CD14-positive monocyte (primary cell): ENCODE measurements around the gene SPARC. TPM values are rescaled to one million over a fixed set of nuclear protein-coding genes. Genes with fewer than 3 reads are reported as not detected.

Experiments
- DNase-seq, 3 donors: peaks; one replicate each; pipeline ENCODE4 v3.0.0-alpha.2; 2011 to 2022
- H2AFZ ChIP-seq: 2 replicates; pipeline ENCODE4 v1.6.0; 2012; ENCODE audit warnings: mild to moderate bottlenecking, low read depth, low read length, inconsistent platforms; ENCODE audit not compliant: insufficient read depth, poor library complexity, severe bottlenecking
- H3K27ac ChIP-seq, 2 donors: 1 replicate in 1 of 2; 2 replicates in 1 of 2; pipeline ENCODE4 v1.5.1; 2012 to 2013; ENCODE audit warnings: low read length in 2 of 2, control low read depth in 1 of 2, inconsistent platforms in 1 of 2, low read depth in 1 of 2, mild to moderate bottlenecking in 1 of 2
- H3K27me3 ChIP-seq, 2 donors: one replicate each; pipeline versions ENCODE4 v1.6.0 to v1.6.1; 2011 to 2013; ENCODE audit warnings: low read length in 2 of 2; ENCODE audit not compliant: control insufficient read depth in 2 of 2, insufficient read depth in 2 of 2
- H3K36me3 ChIP-seq, 2 donors: replicated peaks in 1 of 2; 1 replicate in 1 of 2; 2 replicates in 1 of 2; pipeline versions ENCODE4 v1.5.1 to v1.6.1; 2012 to 2013; ENCODE audit warnings: low read length in 2 of 2, control low read depth in 1 of 2, inconsistent platforms in 1 of 2, mild to moderate bottlenecking in 1 of 2; ENCODE audit not compliant: insufficient read depth in 2 of 2, control insufficient read depth in 1 of 2
- H3K4me1 ChIP-seq, 2 donors: 1 replicate in 1 of 2; 2 replicates in 1 of 2; pipeline versions ENCODE4 v1.5.1 to v1.6.1; 2012 to 2013; ENCODE audit warnings: low read length in 2 of 2, control low read depth in 1 of 2, inconsistent platforms in 1 of 2, mild to moderate bottlenecking in 1 of 2, moderate library complexity in 1 of 2; ENCODE audit not compliant: insufficient read depth in 2 of 2, control insufficient read depth in 1 of 2
- H3K4me2 ChIP-seq: replicated peaks from 2 replicates; pipeline ENCODE3; 2012; ENCODE audit warnings: low read length, moderate library complexity, mild to moderate bottlenecking; ENCODE audit not compliant: poor library complexity, severe bottlenecking; ENCODE audit errors: extremely low read depth
- H3K4me3 ChIP-seq, 3 experiments: fragments of 200-600 bp in 1 of 3; sonication (generic) in 1 of 3; replicated peaks in 1 of 3; 1 replicate in 2 of 3; 2 replicates in 1 of 3; pipeline ENCODE4 v1.5.1; 2011 to 2013; ENCODE audit warnings: low read length in 3 of 3, mild to moderate bottlenecking in 3 of 3, control low read depth in 2 of 3, low read depth in 2 of 3, inconsistent platforms in 1 of 3, moderate library complexity in 1 of 3
- H3K79me2 ChIP-seq: 2 replicates; pipeline ENCODE4 v1.6.0; 2012; ENCODE audit warnings: mild to moderate bottlenecking, control low read depth, inconsistent platforms, low read length, moderate library complexity; ENCODE audit not compliant: insufficient read depth
- H3K9ac ChIP-seq: 2 replicates; pipeline ENCODE4 v1.6.0; 2017; ENCODE audit warnings: low read length, mild to moderate bottlenecking; ENCODE audit not compliant: insufficient read depth, poor library complexity, severe bottlenecking
- H3K9me3 ChIP-seq, 2 donors: replicated peaks in 1 of 2; 1 replicate in 1 of 2; 2 replicates in 1 of 2; pipeline versions ENCODE4 v1.5.1 to v1.6.1; 2012 to 2013; ENCODE audit warnings: low read length in 2 of 2, control low read depth in 1 of 2; ENCODE audit not compliant: control insufficient read depth in 1 of 2, insufficient read depth in 1 of 2
- H4K20me1 ChIP-seq: 2 replicates; pipeline ENCODE4 v1.6.0; 2012; ENCODE audit warnings: mild to moderate bottlenecking, low read length, control low read depth, moderate library complexity; ENCODE audit not compliant: insufficient read depth
- H3K27ac Mint-ChIP-seq, 7 donors: one replicate each; pipeline ENCODE4 v1.8.0; 2020; ENCODE audit warnings: mild to moderate bottlenecking in 7 of 7, mixed read lengths in 7 of 7, moderate library complexity in 6 of 7, inconsistent platforms in 2 of 7
- H3K27me3 Mint-ChIP-seq, 3 donors: one replicate each; pipeline ENCODE4 v1.8.0; 2021 to 2022; ENCODE audit warnings: low read depth in 3 of 3, mild to moderate bottlenecking in 3 of 3, mixed read lengths in 3 of 3, moderate library complexity in 3 of 3, inconsistent platforms in 1 of 3
- H3K36me3 Mint-ChIP-seq, 2 donors: one replicate each; pipeline ENCODE4 v1.8.0; 2020; ENCODE audit warnings: mixed read lengths in 2 of 2, inconsistent platforms in 1 of 2, mild to moderate bottlenecking in 1 of 2
- H3K4me1 Mint-ChIP-seq: one replicate; pipeline ENCODE4 v1.8.0; 2020; ENCODE audit warnings: mild to moderate bottlenecking, mixed read lengths
- H3K4me3 Mint-ChIP-seq, 2 donors: one replicate each; pipeline ENCODE4 v1.8.0; 2020; ENCODE audit warnings: mild to moderate bottlenecking in 2 of 2, mixed read lengths in 2 of 2, moderate library complexity in 1 of 2
- H3K9me3 Mint-ChIP-seq, 7 donors: one replicate each; pipeline ENCODE4 v1.8.0; 2020 to 2022; ENCODE audit warnings: mixed read lengths in 7 of 7, mild to moderate bottlenecking in 6 of 7, moderate library complexity in 6 of 7, inconsistent platforms in 2 of 7
- WGBS: methylation state at CpG from one replicate; pipeline ENCODE4 v1.1.5; 2013; ENCODE audit warnings: missing lambda C conversion rate; ENCODE audit not compliant: insufficient coverage; 5-methylcytosine and 5-hydroxymethylcytosine counted together
- intact Hi-C, 2 donors: fragments of 100-400 bp; cut with micrococcal nuclease; formaldehyde crosslinking; loops; one replicate each; pipeline versions ENCODE4 v1.15.0 to v1.15.1; 2023
- polyA plus RNA-seq, 3 donors: library from polyadenylated mRNA; depleted of rRNA in 1 of 3; unstranded in 2 of 3; stranded (reverse) in 1 of 3; fragments of 300-500 nt in 2 of 3; fragments of >200 nt in 1 of 3; fragmentation: Illumina TruSeq in 2 of 3; gene quantifications; 1 replicate in 2 of 3; 2 replicates in 1 of 3; pipeline ENCODE4 v1.2.3, GENCODE V29; 2012 to 2021
- TF ChIP-seq, protein P1 (sequence below): fragments of 200-600 bp; IDR thresholded peaks from one replicate; pipeline ENCODE4 v1.8.0; 2022; ENCODE audit warnings: antibody characterized with exemption, mild to moderate bottlenecking

The SPARC gene
- polyA plus RNA-seq, 3 donors = 3.0 to 19.7 (median 10.7) TPM

DNA sequence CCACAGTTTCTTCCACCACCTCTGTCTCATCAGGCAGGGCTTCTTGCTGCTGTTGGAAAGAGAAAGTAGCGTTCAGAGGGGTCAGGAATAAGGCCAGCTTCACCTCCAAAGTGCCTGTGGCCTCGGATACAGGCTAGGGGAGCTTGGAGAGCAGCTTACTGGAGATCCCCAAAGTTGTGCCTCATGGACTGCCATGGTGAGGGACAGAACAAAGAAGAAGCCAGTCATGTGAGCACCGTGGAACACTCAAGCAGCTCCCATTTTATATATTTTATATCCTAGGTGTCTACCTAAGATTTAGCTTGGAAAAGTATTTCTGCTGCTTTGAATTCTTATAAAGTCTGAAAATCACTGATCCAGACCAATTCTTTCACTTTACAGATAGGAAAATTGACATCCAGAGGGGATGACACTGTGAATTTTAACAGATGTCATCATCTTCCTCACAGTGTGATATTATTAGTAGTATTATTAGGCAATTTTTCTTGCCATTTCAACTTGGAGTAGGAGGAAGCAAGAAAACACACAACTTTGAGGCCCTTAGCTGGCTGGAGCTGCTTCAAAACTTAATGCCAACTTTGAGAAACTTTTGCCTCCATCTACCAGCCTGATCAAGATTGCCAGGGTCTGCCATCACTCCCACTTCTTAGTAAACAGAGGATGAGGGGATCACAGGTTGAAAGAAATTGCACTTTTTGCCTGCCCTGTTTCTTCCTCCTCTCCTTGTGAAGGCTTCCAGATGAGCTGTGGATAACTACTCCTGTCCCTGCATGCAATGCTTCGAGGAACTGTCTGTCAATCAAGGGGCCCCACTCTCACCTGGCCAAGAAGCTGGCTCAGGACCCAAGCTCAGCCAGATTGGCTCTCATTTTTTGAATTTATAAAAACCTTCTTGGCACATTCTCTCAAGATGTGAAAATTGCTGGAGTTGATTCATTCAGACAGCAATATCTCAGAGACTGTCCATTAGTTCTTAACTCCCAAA is 11.8 kb downstream of the SPARC start:
- Mint-ChIP-seq H3K4me3 (peak overlapping the region in 1 of 2 donors; percentile 58), H3K9me3 (peaks cover 0 to 3% (median 0%) of the 10 kb centered on the region in 7 donors), H3K27ac (peak overlapping the region; percentile 85 to 93 (median 91)), H3K27me3 (peaks cover 0 to 1% (median 1%) of the 10 kb centered on the region in 3 donors), H3K36me3 (peaks cover 4% of the 10 kb centered on the region in 2 donors), H3K4me1 (peaks cover 77% of the 10 kb centered on the region)
- H4K20me1 ChIP-seq = no peaks in the 10 kb centered on the region
- H3K27ac ChIP-seq = peak overlapping the region; percentile 85 to 92
- peak overlapping the region; percentile 39 for H2AFZ ChIP-seq
- peak overlapping the region; percentile 49 for H3K4me2 ChIP-seq
- TF ChIP-seq, protein P1, sequence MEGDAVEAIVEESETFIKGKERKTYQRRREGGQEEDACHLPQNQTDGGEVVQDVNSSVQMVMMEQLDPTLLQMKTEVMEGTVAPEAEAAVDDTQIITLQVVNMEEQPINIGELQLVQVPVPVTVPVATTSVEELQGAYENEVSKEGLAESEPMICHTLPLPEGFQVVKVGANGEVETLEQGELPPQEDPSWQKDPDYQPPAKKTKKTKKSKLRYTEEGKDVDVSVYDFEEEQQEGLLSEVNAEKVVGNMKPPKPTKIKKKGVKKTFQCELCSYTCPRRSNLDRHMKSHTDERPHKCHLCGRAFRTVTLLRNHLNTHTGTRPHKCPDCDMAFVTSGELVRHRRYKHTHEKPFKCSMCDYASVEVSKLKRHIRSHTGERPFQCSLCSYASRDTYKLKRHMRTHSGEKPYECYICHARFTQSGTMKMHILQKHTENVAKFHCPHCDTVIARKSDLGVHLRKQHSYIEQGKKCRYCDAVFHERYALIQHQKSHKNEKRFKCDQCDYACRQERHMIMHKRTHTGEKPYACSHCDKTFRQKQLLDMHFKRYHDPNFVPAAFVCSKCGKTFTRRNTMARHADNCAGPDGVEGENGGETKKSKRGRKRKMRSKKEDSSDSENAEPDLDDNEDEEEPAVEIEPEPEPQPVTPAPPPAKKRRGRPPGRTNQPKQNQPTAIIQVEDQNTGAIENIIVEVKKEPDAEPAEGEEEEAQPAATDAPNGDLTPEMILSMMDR = no peak
- peaks cover 68 to 73% of the 10 kb centered on the region in 2 donors for H3K4me1 ChIP-seq
- H3K4me3 ChIP-seq = peak overlapping the region in 1 of 3 experiments; percentile 20
- no peaks in the 10 kb centered on the region for H3K36me3 ChIP-seq
- DNase-seq = peak; percentile 38 to 75 (median 69)
- no peaks in the 10 kb centered on the region for H3K9me3 ChIP-seq
- H3K27me3 ChIP-seq = no peaks in the 10 kb centered on the region
- intact Hi-C loops = no loop called here
- no peaks in the 10 kb centered on the region for H3K79me2 ChIP-seq
- peak overlapping the region; percentile 39 for H3K9ac ChIP-seq
- 45% methylated on average over 2 of the region's 4 CpGs for whole genome bisulfite sequencing

DNA sequence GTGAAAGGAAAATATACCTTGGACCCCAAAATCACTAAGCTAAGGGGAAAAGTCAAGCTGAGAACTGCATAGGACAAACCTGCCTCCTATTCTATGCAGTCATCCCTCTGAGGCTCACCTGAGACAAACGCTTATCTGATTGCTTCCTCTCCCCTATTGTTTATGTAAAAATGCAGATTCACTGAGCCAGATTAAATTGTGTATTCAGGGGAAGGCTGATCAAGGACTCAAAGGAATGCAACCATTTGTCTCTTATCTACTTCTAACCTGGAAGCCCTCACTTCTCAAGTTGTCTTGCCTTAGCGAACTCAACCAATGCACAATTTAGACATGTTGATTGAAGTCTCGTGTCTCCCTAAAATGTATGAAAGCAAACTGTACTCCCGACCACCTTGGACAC is 13.3 kb downstream of the SPARC start:
- Histone ChIP-seq H3K4me2 (no peak overlapping the region), H2AFZ (no peak overlapping the region), H3K4me3 (no peak overlapping the region), H3K4me1 (peaks cover 66 to 71% of the 10 kb centered on the region in 2 donors), H4K20me1 (no peaks in the 10 kb centered on the region), H3K36me3 (no peaks in the 10 kb centered on the region), H3K9me3 (no peaks in the 10 kb centered on the region), H3K79me2 (no peaks in the 10 kb centered on the region), H3K9ac (no peak overlapping the region), H3K27ac (no peak overlapping the region), H3K27me3 (no peaks in the 10 kb centered on the region)
- Mint-ChIP-seq H3K4me3 (no peak overlapping the region), H3K36me3 (peaks cover 7 to 9% of the 10 kb centered on the region in 2 donors), H3K27ac (peak overlapping the region in 3 of 7 donors; percentile 66 to 93 (median 87)), H3K9me3 (peaks cover 0 to 3% (median 0%) of the 10 kb centered on the region in 7 donors), H3K4me1 (peaks cover 72% of the 10 kb centered on the region), H3K27me3 (peaks cover 0 to 3% (median 2%) of the 10 kb centered on the region in 3 donors)
- intact Hi-C loops = no loop called here
- WGBS = 100% methylated on average over 3 of the region's 4 CpGs
- DNase-seq = no peak
- TF ChIP-seq, protein P1 = no peak
